ENCODE results near the gene FRMD4A.

FRMD4A gene

DNA sequence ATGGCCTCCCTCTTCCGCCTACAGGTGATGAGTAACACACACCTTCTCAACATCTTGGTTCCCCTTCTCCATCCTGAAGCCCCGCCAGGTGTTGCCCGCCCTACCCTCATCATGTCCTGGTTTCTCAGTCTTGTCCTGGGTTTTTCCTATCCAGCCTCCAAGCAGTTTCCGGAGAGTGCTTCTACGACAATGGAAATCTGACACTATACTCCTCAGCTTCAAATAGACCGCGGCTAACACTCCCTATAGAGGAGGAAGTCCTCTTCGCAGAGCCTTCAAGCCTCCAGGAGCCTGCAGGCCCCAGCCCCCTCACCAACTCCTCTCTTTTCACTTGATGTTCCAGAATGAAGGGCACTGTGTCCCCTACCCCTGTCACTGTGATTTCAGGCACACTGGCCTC lies 596.6 kb downstream of the FRMD4A start:
- no peak for TF ChIP-seq EZH2 (IDR thresholded peaks at IDR 0.05; ENCODE audit: borderline replicate concordance, low read depth, low read length, severe bottlenecking)
- TF ChIP-seq, protein P1, sequence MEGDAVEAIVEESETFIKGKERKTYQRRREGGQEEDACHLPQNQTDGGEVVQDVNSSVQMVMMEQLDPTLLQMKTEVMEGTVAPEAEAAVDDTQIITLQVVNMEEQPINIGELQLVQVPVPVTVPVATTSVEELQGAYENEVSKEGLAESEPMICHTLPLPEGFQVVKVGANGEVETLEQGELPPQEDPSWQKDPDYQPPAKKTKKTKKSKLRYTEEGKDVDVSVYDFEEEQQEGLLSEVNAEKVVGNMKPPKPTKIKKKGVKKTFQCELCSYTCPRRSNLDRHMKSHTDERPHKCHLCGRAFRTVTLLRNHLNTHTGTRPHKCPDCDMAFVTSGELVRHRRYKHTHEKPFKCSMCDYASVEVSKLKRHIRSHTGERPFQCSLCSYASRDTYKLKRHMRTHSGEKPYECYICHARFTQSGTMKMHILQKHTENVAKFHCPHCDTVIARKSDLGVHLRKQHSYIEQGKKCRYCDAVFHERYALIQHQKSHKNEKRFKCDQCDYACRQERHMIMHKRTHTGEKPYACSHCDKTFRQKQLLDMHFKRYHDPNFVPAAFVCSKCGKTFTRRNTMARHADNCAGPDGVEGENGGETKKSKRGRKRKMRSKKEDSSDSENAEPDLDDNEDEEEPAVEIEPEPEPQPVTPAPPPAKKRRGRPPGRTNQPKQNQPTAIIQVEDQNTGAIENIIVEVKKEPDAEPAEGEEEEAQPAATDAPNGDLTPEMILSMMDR (IDR thresholded peaks at IDR 0.05; ENCODE audit: borderline replicate concordance, extremely low read depth, low read length, poor library complexity, severe bottlenecking) = no peak
- H3K4me2 ChIP-seq (ENCODE audit: insufficient read depth, low read length) = no peak overlapping the region
- no peak overlapping the region for H2AFZ ChIP-seq (ENCODE audit: low read depth, low read length)
- H3K27me3 ChIP-seq (ENCODE audit: insufficient read depth, low read length, poor library complexity) = no peaks in the 10 kb centered on the region
- DNase-seq = no peak
- H3K9me3 ChIP-seq (ENCODE audit: insufficient read depth, low read length, severe bottlenecking) = no peaks in the 10 kb centered on the region
- H3K27ac ChIP-seq (ENCODE audit: low read length) = no peak overlapping the region
- no peaks in the 10 kb centered on the region for H3K79me2 ChIP-seq (ENCODE audit: insufficient read depth, low read length)
- no peak overlapping the region for H3K4me3 ChIP-seq (ENCODE audit: low read depth in 1 of 2, low read length in 2 of 2)
- H3K4me1 ChIP-seq (ENCODE audit: insufficient read depth, low read length) = peaks cover 14% of the 10 kb centered on the region
- H4K20me1 ChIP-seq (ENCODE audit: insufficient read depth, low read length) = no peaks in the 10 kb centered on the region
- H3K9ac ChIP-seq (ENCODE audit: low read depth, low read length) = no peak overlapping the region
- no peaks in the 10 kb centered on the region for H3K36me3 ChIP-seq (ENCODE audit: insufficient read depth, low read length)
- ATAC-seq (ENCODE audit: insufficient read depth, low read depth) = no peak

DNA sequence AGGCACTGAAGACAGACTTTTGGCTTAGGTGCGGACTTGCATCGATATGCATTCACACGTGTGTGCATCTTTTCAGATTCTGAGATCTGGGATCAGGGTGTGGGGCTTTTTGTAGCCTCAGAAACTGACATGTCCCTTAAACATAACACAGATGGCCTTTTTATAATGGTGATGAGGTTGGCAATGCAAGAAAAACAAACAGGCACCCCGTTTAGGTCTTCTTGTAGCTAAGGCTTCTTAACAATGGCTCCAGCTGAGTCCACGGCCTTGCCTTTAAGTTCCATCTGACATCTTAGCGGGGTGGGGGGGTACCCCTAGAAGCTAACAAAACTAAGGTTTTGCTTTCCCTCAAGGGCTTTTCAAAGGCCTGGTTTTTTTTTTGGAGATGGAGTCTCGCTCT lies 597.7 kb downstream of the FRMD4A start:
- Histone ChIP-seq H4K20me1 (ENCODE audit: insufficient read depth, low read length) (no peaks in the 10 kb centered on the region), H3K36me3 (ENCODE audit: insufficient read depth, low read length) (no peaks in the 10 kb centered on the region), H3K27ac (ENCODE audit: low read length) (no peak overlapping the region), H2AFZ (ENCODE audit: low read depth, low read length) (no peak overlapping the region), H3K27me3 (ENCODE audit: insufficient read depth, low read length, poor library complexity) (no peaks in the 10 kb centered on the region), H3K79me2 (ENCODE audit: insufficient read depth, low read length) (no peaks in the 10 kb centered on the region), H3K4me2 (ENCODE audit: insufficient read depth, low read length) (no peak overlapping the region), H3K4me1 (ENCODE audit: insufficient read depth, low read length) (peaks cover 5% of the 10 kb centered on the region; the same call in 1 of the 2 replicates), H3K9ac (ENCODE audit: low read depth, low read length) (no peak overlapping the region), H3K4me3 (ENCODE audit: low read depth in 1 of 2, low read length in 2 of 2) (no peak overlapping the region), H3K9me3 (ENCODE audit: insufficient read depth, low read length, severe bottlenecking) (no peaks in the 10 kb centered on the region)
- no peak for ATAC-seq (ENCODE audit: insufficient read depth, low read depth)
- TF ChIP-seq EZH2 (IDR thresholded peaks at IDR 0.05; ENCODE audit: borderline replicate concordance, low read depth, low read length, severe bottlenecking) = no peak
- TF ChIP-seq, protein P1 (IDR thresholded peaks at IDR 0.05; ENCODE audit: borderline replicate concordance, extremely low read depth, low read length, poor library complexity, severe bottlenecking) = no peak
- DNase-seq = no peak

DNA sequence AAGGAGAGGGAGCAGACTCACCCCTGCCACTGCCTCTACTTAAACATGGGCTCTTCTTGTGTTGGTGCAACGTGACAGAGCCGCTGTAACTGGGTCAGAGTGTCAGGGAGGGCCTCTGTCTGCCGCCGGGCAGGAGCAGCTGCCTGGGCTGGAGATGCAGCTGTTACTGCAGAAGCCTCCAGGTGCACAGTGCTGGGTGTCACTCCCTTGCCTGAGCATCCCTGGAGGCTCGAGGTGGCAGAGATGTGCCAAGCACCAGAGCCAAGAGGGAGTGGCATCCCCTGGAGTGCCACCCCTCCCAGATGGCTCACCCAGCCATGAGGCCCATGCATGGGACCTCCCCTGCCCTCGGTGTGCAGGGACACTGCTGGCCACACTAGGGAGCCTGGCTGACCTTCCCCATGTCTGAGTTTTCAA lies 598.3 kb downstream of the FRMD4A start:
- H4K20me1 ChIP-seq (ENCODE audit: insufficient read depth, low read length) = no peaks in the 10 kb centered on the region
- peak; percentile 83 for ATAC-seq (ENCODE audit: insufficient read depth, low read depth)
- no peak overlapping the region for H3K27ac ChIP-seq (ENCODE audit: low read length)
- no peaks in the 10 kb centered on the region for H3K36me3 ChIP-seq (ENCODE audit: insufficient read depth, low read length)
- H3K4me1 ChIP-seq (ENCODE audit: insufficient read depth, low read length) = peaks cover 5% of the 10 kb centered on the region; the same call in 1 of the 2 replicates
- no peak overlapping the region for H3K4me3 ChIP-seq (ENCODE audit: low read depth in 1 of 2, low read length in 2 of 2)
- peak; percentile 34 for DNase-seq
- TF ChIP-seq, protein P1 (IDR thresholded peaks at IDR 0.05; ENCODE audit: borderline replicate concordance, extremely low read depth, low read length, poor library complexity, severe bottlenecking) = no peak
- TF ChIP-seq EZH2 (IDR thresholded peaks at IDR 0.05; ENCODE audit: borderline replicate concordance, low read depth, low read length, severe bottlenecking) = no peak
- no peak overlapping the region for H3K4me2 ChIP-seq (ENCODE audit: insufficient read depth, low read length)
- no peaks in the 10 kb centered on the region for H3K79me2 ChIP-seq (ENCODE audit: insufficient read depth, low read length)
- no peak overlapping the region for H2AFZ ChIP-seq (ENCODE audit: low read depth, low read length)
- H3K9ac ChIP-seq (ENCODE audit: low read depth, low read length) = no peak overlapping the region
- H3K9me3 ChIP-seq (ENCODE audit: insufficient read depth, low read length, severe bottlenecking) = no peaks in the 10 kb centered on the region
- H3K27me3 ChIP-seq (ENCODE audit: insufficient read depth, low read length, poor library complexity) = no peaks in the 10 kb centered on the region

DNA sequence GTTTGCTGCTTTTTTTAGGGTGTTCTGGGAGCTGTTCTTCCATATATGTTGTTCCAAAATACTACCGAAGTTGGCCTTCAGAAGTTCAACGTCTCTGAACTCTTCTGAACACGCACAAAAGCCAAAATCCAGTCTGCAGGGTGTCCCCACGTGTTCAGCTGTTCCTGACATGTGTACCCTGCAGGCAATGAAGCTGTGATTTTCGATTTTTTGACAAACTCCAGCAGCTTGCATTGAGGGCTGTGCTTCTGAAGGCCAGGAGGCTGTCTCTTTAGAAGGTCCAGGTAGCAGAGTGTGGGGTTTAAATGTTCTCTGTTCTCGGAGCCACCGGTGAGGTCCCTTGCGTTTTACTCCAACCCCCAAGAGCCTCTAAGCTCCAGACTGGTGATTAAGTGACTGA lies 598.9 kb downstream of the FRMD4A start:
- H3K36me3 ChIP-seq (ENCODE audit: insufficient read depth, low read length) = no peaks in the 10 kb centered on the region
- H3K79me2 ChIP-seq (ENCODE audit: insufficient read depth, low read length) = no peaks in the 10 kb centered on the region
- H3K4me3 ChIP-seq (ENCODE audit: low read depth in 1 of 2, low read length in 2 of 2) = no peak overlapping the region
- no peaks in the 10 kb centered on the region for H3K9me3 ChIP-seq (ENCODE audit: insufficient read depth, low read length, severe bottlenecking)
- H4K20me1 ChIP-seq (ENCODE audit: insufficient read depth, low read length) = no peaks in the 10 kb centered on the region
- peaks cover 5% of the 10 kb centered on the region; the same call in 1 of the 2 replicates for H3K4me1 ChIP-seq (ENCODE audit: insufficient read depth, low read length)
- H3K27me3 ChIP-seq (ENCODE audit: insufficient read depth, low read length, poor library complexity) = no peaks in the 10 kb centered on the region
- no peak overlapping the region for H3K27ac ChIP-seq (ENCODE audit: low read length)
- no peak overlapping the region for H3K9ac ChIP-seq (ENCODE audit: low read depth, low read length)
- H2AFZ ChIP-seq (ENCODE audit: low read depth, low read length) = no peak overlapping the region
- ATAC-seq (ENCODE audit: insufficient read depth, low read depth) (no peak), DNase-seq (no peak)
- no peak overlapping the region for H3K4me2 ChIP-seq (ENCODE audit: insufficient read depth, low read length)
- TF ChIP-seq, protein P1 (IDR thresholded peaks at IDR 0.05; ENCODE audit: borderline replicate concordance, extremely low read depth, low read length, poor library complexity, severe bottlenecking) = no peak
- TF ChIP-seq EZH2 (IDR thresholded peaks at IDR 0.05; ENCODE audit: borderline replicate concordance, low read depth, low read length, severe bottlenecking) = no peak
